Rectal smooth muscle tissue (tissue), 1 donor: ENCODE measurements around the gene CFAP97D2.

ENCODE experiments used
- H3K27ac ChIP-seq: one replicate; pipeline ENCODE4 v1.7.0; 2013; ENCODE audit warnings: low read depth, low read length, inconsistent platforms
- H3K27me3 ChIP-seq: one replicate; pipeline ENCODE4 v1.7.0; 2013; ENCODE audit warnings: low read length; ENCODE audit not compliant: control insufficient read depth, insufficient read depth
- H3K36me3 ChIP-seq: one replicate; pipeline ENCODE4 v1.7.0; 2013; ENCODE audit warnings: low read length; ENCODE audit not compliant: control insufficient read depth, insufficient read depth
- H3K4me1 ChIP-seq: one replicate; pipeline ENCODE4 v1.7.0; 2013; ENCODE audit warnings: low read length; ENCODE audit not compliant: control insufficient read depth, insufficient read depth
- H3K4me3 ChIP-seq: one replicate; pipeline ENCODE4 v1.7.0; 2013; ENCODE audit warnings: low read length
- H3K9ac ChIP-seq: one replicate; pipeline ENCODE4 v1.7.0; 2013; ENCODE audit warnings: low read length

CFAP97D2 gene

DNA sequence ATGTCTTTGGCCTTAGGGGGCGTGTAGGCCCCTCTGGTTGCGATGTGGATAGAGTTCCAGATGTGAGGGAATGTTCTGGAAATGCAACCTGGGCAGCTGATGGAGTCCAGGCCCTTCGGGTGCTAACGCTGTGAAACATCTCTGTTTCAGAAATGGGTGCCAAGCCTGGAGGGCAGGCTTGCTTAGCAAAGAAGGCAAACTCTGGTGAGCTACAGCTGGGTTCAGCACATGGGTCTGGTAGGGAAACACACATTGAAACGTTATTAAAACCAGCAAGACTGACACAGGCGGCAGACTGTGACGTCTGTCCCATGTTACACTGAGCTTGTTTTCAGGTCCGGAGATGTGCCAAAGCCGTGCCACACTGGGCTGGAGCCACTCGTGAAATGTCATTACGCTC lies 47.0 kb downstream of the CFAP97D2 start:
- no peak overlapping the region for H3K9ac ChIP-seq
- H3K36me3 ChIP-seq: no peaks in the 10 kb centered on the region
- H3K4me3 ChIP-seq: no peak overlapping the region
- H3K4me1 ChIP-seq: peaks cover 7% of the 10 kb centered on the region
- H3K27ac ChIP-seq: no peak overlapping the region
- H3K27me3 ChIP-seq: no peaks in the 10 kb centered on the region

DNA sequence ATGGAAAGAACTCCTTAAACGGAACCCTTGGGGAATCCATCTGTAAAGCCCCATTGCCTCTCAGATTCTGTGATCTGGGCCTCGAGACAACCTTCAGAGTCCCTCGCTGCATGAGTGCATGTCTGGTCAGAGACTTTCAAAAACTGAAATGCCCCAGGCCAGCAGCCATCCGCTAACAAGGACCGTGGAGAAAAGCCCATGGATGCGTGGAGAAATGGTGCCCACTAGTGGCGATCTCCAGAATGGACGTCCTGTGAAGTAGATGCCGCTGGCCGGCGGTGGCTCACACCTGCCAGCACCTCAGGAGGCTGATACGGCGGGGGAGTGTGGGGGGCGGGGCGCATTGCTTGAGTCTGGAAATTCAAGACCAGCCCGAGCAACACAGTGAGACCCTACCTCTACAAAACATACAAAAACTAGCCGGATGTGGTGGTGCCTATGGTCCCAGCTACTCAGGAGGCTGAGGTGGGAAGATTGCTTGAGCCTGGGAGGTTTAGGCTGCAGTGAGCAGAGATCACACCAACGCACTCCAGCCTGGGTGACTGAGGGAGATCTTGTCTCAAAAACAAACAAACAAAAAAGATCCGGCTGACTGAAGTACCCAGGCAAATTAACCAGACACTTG lies 47.8 kb downstream of the CFAP97D2 start:
- Histone ChIP-seq H3K4me1 (peaks cover 7% of the 10 kb centered on the region), H3K27me3 (no peaks in the 10 kb centered on the region), H3K36me3 (no peaks in the 10 kb centered on the region), H3K27ac (no peak overlapping the region), H3K4me3 (no peak overlapping the region), H3K9ac (no peak overlapping the region)

DNA sequence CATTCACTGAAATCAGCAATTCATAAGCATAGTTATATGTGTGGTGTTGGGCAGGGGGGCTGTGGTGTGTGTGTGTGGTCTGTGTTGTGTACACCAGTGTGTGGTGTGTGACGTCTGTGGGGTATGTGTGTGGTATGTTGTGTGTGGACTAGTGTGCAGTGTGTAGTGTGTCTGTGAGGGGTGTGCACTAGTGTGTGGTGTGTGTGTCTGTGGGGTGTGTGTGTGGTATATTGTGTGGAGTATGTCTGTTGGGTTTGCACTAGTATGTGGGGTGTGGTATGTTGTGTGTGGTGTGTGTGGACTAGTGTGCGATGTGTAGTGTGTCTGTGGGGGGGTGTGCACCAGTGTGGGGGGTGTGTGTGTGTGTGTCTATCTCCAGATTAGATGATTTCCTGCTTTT lies 48.5 kb downstream of the CFAP97D2 start:
- H3K9ac ChIP-seq: no peak overlapping the region
- H3K27ac ChIP-seq: no peak overlapping the region
- H3K36me3 ChIP-seq: no peaks in the 10 kb centered on the region
- no peaks in the 10 kb centered on the region for H3K27me3 ChIP-seq
- H3K4me3 ChIP-seq: no peak overlapping the region
- peaks cover 7% of the 10 kb centered on the region for H3K4me1 ChIP-seq

DNA sequence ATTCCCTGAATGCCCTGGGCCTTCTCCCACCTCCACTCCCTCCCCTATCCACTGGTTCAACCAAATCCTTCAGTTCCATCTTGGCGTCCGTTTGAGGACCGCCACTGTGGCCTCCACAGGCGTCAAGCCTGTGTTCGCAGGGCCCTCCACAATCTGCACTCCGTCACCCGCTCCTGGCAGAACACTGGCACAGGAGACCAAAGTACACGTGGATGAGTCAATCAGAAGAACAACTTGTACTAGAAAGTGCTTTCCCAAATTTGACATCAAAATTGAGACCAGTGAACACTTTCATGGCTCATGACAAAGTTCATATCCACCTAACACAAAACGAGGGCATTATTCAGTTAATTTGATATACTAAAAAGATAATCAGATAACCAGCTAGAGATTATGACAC lies 49.1 kb downstream of the CFAP97D2 start:
- Histone ChIP-seq H3K4me3 (no peak overlapping the region), H3K27ac (no peak overlapping the region)

DNA sequence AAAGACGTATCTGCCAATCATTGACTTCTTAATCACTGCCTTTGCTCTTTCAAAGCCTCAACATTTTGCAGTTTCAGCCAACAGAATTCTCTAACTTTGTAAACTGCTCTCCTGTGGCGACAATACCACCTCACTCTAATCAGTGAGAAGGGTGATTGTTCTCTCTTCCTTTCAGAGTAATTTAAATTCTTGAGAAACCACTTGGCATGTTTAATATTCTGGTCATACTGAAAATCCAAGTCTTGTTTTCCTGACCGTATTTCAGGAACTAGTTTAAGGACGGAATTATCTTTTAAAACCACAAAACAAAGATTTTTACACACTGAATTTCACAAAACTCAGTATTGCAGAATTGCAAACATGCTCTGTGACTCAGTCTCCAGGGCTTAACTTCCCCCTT lies 50.4 kb downstream of the CFAP97D2 start:
- Histone ChIP-seq H3K27ac (no peak overlapping the region), H3K4me3 (no peak overlapping the region), H3K4me1 (peaks cover 10% of the 10 kb centered on the region), H3K36me3 (no peaks in the 10 kb centered on the region), H3K27me3 (no peaks in the 10 kb centered on the region), H3K9ac (no peak overlapping the region)

More for the DNA sequence above, 49.1 kb downstream of the CFAP97D2 start:
- H3K4me1 ChIP-seq: peaks cover 7% of the 10 kb centered on the region
- H3K9ac ChIP-seq: no peak overlapping the region
- H3K27me3 ChIP-seq: no peaks in the 10 kb centered on the region
- no peaks in the 10 kb centered on the region for H3K36me3 ChIP-seq

DNA sequence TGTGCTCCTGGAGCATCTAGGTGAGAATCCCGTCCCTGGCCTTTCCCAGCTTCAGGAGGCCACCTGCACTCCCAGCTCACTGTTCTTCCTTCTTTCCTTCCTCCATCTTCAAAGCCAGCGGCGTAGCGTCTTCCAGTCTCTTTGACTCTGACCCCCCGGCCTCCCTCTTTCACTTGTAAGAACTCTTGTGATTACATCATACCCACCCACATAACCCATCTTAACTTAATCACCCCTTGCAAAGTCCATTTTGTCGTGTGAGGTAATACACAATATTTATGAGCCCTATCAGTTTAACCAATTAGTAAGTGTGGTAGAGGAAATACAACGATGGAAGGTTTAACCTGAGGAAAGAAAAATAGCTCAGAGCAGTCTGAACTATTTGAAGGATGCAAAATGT lies 51.1 kb downstream of the CFAP97D2 start:
- Histone ChIP-seq H3K9ac (no peak overlapping the region), H3K4me1 (peaks cover 10% of the 10 kb centered on the region), H3K27ac (no peak overlapping the region), H3K27me3 (no peaks in the 10 kb centered on the region), H3K36me3 (no peaks in the 10 kb centered on the region), H3K4me3 (no peak overlapping the region)

DNA sequence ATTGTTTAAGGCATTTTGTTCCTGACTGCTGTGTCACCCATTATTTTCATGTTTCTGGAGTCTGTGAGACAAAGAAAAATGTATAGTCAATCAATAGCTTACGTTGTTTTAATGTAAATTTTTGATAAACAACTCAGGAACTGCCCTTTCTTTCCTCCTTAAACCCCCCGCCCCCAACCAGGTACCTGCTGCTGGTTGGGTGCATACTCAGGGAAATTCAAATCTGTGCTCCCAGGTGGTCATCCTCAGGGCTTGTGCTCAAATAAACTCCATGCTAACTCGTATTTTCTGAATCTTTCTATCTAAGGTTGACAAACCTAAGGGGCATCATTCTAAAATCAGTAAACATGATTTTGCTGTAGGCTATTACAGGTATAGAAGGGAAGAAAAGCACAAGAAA lies 51.5 kb downstream of the CFAP97D2 start:
- H3K27me3 ChIP-seq: no peaks in the 10 kb centered on the region
- H3K4me1 ChIP-seq: peaks cover 11% of the 10 kb centered on the region
- H3K9ac ChIP-seq: no peak overlapping the region
- no peak overlapping the region for H3K27ac ChIP-seq
- no peaks in the 10 kb centered on the region for H3K36me3 ChIP-seq
- no peak overlapping the region for H3K4me3 ChIP-seq

DNA sequence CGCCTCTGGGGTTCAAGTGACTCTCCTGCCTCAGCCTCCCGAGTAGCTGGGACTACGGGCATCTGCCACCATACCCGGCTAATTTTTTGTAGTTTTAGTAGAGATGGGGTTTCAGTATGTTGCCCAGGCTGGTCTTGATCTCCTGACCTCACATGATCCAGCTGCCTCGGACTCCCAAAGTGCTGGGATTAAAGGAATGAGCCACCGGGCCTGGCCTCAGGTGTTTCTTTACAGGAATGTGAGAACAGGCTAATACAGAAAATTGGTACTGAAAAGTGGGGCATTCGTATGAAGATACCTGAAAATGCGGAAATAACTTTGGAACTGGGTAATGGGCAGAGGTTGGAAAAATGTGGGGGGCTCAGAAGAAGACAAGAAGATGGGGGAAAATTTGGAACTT lies 52.8 kb downstream of the CFAP97D2 start:
- H3K9ac ChIP-seq: no peak overlapping the region
- no peaks in the 10 kb centered on the region for H3K36me3 ChIP-seq
- H3K4me1 ChIP-seq: peaks cover 10% of the 10 kb centered on the region
- H3K27ac ChIP-seq: no peak overlapping the region
- no peaks in the 10 kb centered on the region for H3K27me3 ChIP-seq
- no peak overlapping the region for H3K4me3 ChIP-seq

DNA sequence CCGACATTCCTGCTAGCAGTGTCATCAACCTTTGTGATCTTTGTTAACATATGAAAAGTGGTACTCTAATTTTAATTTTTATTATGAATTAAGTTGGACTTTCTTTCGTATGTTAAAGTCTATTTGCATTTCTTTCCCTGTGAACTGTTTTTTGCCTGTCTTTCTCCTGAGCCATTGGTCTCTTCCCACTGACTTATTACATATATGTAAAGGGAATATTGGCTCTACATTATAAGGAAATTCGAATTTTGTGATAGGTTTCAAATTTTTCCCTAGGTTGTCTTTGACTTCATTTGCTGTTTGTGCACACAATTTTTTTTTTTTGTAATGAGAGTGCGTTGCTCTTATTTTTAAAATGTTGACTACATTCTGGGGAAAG lies 55.2 kb downstream of the CFAP97D2 start:
- H3K36me3 ChIP-seq: peaks cover 14% of the 10 kb centered on the region
- peaks cover 10% of the 10 kb centered on the region for H3K4me1 ChIP-seq
- H3K9ac ChIP-seq: no peak overlapping the region
- peak overlapping the region; percentile 68 for H3K4me3 ChIP-seq
- H3K27ac ChIP-seq: peak overlapping the region; percentile 80
- no peaks in the 10 kb centered on the region for H3K27me3 ChIP-seq

DNA sequence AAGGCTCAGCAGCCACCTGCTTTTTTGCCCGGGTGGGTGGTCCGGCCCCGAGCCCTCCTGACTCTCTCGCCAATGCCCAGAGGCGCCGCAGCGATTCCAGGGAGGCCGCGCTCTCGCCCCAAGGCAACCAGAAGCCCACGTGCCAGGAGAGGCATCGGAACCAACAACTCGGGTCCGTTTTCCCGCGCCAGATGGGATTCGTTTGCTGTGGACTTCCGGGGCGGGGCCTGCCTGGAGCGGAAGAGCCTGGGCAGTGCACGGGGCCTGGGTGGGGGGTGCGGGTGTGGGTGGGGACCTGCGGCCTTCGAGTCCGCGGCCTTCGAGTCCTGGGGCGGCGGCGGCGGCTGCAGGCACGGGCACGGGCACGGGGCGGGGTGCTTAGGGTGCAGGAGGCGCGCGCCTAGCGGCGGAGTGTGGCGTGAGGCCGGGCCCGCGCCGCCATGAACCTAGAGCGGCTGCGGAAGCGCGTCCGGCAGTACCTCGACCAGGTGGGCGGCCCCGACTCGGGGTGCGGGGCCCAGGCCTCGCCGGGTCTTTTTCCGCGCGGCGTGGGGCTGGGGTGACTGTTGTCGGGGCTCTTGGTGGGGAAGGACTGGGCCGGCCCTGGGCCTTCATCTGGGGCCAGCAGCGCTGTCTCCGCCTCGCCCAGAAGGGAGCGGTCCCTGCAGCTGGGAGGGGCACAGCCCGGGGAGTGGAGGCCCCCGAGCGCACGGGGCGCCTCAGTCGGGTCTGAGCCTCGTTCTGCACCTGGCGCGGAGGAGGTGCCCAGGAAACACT lies 55.8 kb downstream of the CFAP97D2 start, which contains the start of gene CDC16:
Gene CDC16 (plus strand): TSS at position 253 of the 777 bp plus-strand sequence. CDS start 188 bp downstream, at position 441.
- Histone ChIP-seq H3K4me3 (peak within 1 kb of the TSS; percentile 87), H3K27me3 (no peaks in the 10 kb centered on the region), H3K4me1 (peaks cover 10% of the 10 kb centered on the region), H3K36me3 (peaks cover 17% of the 10 kb centered on the region), H3K9ac (peak within 1 kb of the TSS; percentile 62), H3K27ac (peak within 1 kb of the TSS; percentile 80)

DNA sequence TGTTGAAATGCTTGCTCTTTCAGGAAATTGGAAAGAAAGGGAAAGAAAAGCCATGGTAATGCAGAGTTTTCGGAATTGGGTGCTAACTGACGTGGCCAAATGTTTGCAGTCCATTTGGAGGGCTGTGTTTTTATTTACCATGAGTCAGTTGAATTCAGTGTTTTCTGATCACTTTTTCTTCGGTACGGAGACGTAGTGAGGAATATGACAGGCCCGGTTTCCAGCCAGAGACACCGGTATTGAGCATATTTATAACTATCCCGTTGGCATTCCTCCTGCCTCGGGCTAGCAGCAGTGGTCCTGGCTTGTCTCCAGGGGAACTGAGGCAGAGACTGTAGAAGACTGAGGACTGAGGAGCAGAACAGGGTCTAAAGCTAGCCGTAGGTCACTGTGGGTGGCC lies 56.6 kb downstream of the CFAP97D2 start:
- Histone ChIP-seq H3K4me1 (peaks cover 10% of the 10 kb centered on the region), H3K27me3 (no peaks in the 10 kb centered on the region), H3K36me3 (peaks cover 17% of the 10 kb centered on the region), H3K4me3 (peak overlapping the region; percentile 87), H3K27ac (no peak overlapping the region), H3K9ac (peak overlapping the region; percentile 29)

DNA sequence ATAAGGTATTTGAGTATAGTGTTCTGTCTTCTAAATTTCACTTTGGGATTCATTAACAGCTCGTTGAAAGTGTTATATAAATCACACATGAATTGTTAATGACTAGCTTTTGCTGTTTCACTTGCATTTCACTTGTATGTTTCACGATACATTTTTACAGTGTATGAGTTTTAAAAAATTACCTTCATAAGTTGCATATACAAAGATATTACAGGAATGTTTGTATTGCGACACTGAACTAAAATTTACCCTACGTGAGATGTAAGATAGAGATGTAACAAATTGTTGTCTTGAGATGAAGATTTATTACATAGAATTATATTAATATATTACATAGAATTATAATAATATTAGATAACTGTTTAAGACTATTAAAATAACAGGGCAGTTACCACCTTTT lies 57.2 kb downstream of the CFAP97D2 start:
- H3K4me1 ChIP-seq: peaks cover 10% of the 10 kb centered on the region
- H3K36me3 ChIP-seq: peaks cover 19% of the 10 kb centered on the region
- H3K4me3 ChIP-seq: peak overlapping the region; percentile 87
- H3K9ac ChIP-seq: no peak overlapping the region
- H3K27ac ChIP-seq: no peak overlapping the region
- no peaks in the 10 kb centered on the region for H3K27me3 ChIP-seq
